SKM-1 (cell line): ENCODE measurements around the gene EXPH5.
"Not testable (repeated sequence)": the region's sequence is repeated elsewhere in the genome, so short reads cannot be mapped to it uniquely, and the experiment has no call there.

Source experiments
- DNase-seq: peaks from one replicate; lab custom pipeline; 2025; ENCODE audit not compliant: unreplicated experiment; lab: John Stamatoyannopoulos, UW

The EXPH5 gene

GRCh38 chr11:108593214-108593922, at the start of gene EXPH5:
Gene EXPH5 (minus strand): TSS chr11:108593768. CDS start chr11:108593536, 232 bp downstream.
- peak; percentile 89 for DNase-seq

GRCh38 chr11:108641752-108642151, 48.2 kb upstream of the EXPH5 start:
- not testable (repeated sequence) for DNase-seq

- no peak for DNase-seq
Observed at GRCh38 chr11:108639146-108639545, 45.6 kb upstream of the EXPH5 start.

GRCh38 chr11:108636222-108636621, 42.7 kb upstream of the EXPH5 start:
- DNase-seq = no peak

- no peak for DNase-seq
Observed at GRCh38 chr11:108635106-108635505, 41.5 kb upstream of the EXPH5 start.

- no peak for DNase-seq
Observed at GRCh38 chr11:108632041-108632704, 38.6 kb upstream of the EXPH5 start.

- no peak for DNase-seq
Observed at GRCh38 chr11:108629274-108629673, 35.7 kb upstream of the EXPH5 start.

GRCh38 chr11:108628812-108629211, 35.2 kb upstream of the EXPH5 start:
- no peak for DNase-seq

GRCh38 chr11:108628326-108628725, 34.8 kb upstream of the EXPH5 start:
- no peak for DNase-seq

GRCh38 chr11:108624196-108624925, 30.8 kb upstream of the EXPH5 start:
- DNase-seq = no peak

- no peak for DNase-seq
Observed at GRCh38 chr11:108622341-108622740, 28.8 kb upstream of the EXPH5 start.

GRCh38 chr11:108620958-108621772, 27.6 kb upstream of the EXPH5 start:
- DNase-seq = no peak

GRCh38 chr11:108618529-108618928, 25.0 kb upstream of the EXPH5 start:
- no peak for DNase-seq

GRCh38 chr11:108617055-108617454, 23.5 kb upstream of the EXPH5 start:
- DNase-seq = no peak

GRCh38 chr11:108616549-108616948, 23.0 kb upstream of the EXPH5 start:
- DNase-seq = no peak

- DNase-seq = no peak
Observed at GRCh38 chr11:108614086-108614485, 20.5 kb upstream of the EXPH5 start.

- DNase-seq = no peak
Observed at GRCh38 chr11:108609682-108610081, 16.1 kb upstream of the EXPH5 start.

- DNase-seq = no peak
Observed at GRCh38 chr11:108608548-108608947, 15.0 kb upstream of the EXPH5 start.

GRCh38 chr11:108606495-108607160, 13.1 kb upstream of the EXPH5 start:
- no peak for DNase-seq

GRCh38 chr11:108606070-108606469, 12.5 kb upstream of the EXPH5 start:
- DNase-seq = no peak

- DNase-seq = not testable (repeated sequence)
Observed at GRCh38 chr11:108602818-108603217, 9.2 kb upstream of the EXPH5 start.
